Stomach (tissue), 9 donors: ENCODE measurements around the gene LZTR1. TPM values are rescaled to one million over a fixed set of nuclear protein-coding genes. Genes with fewer than 3 reads are reported as not detected.

ENCODE experiments used
- DNase-seq, 2 donors: peaks; one replicate each; pipeline versions ENCODE4 v3.0.0 to v3.0.0-alpha.2; 2013 to 2019
- H3K27ac ChIP-seq, 5 donors: fragments of 200-600 bp in 4 of 5; sonication (generic) in 4 of 5; one replicate each; pipeline ENCODE4 v1.5.1; 2013 to 2019; ENCODE audit warnings: mild to moderate bottlenecking in 1 of 5, moderate library complexity in 1 of 5
- H3K27me3 ChIP-seq, 3 donors: fragments of 200-600 bp; sonication (generic); one replicate each; pipeline ENCODE4 v1.5.1; 2017 to 2019; ENCODE audit warnings: mixed run types in 1 of 3
- H3K36me3 ChIP-seq, 4 donors: fragments of 200-600 bp; sonication (generic); 1 replicate in 3 of 4; 2 replicates in 1 of 4; pipeline ENCODE4 v1.5.1; 2016 to 2019
- H3K4me1 ChIP-seq, 4 donors: fragments of 200-600 bp; sonication (generic); one replicate each; pipeline ENCODE4 v1.5.1; 2016 to 2019
- H3K4me3 ChIP-seq, 4 donors: fragments of 200-600 bp; sonication (generic) in 3 of 4; one replicate each; pipeline ENCODE4 v1.5.1; 2016 to 2019; ENCODE audit warnings: mild to moderate bottlenecking in 1 of 4
- H3K9me3 ChIP-seq, 4 donors: fragments of 200-600 bp; sonication (generic); one replicate each; pipeline ENCODE4 v1.5.1; 2016 to 2019
- EP300 ChIP-seq: sonication (generic); formaldehyde crosslinking; IDR thresholded peaks from one replicate; pipeline ENCODE4 v1.6.1; 2017; ENCODE audit warnings: antibody characterized with exemption
- POLR2A ChIP-seq, 4 donors: fragments of 450-650 bp; IDR thresholded peaks; one replicate each; pipeline ENCODE4 v1.6.1; 2016; ENCODE audit warnings: antibody characterized with exemption in 4 of 4, control low read depth in 2 of 4, mild to moderate bottlenecking in 1 of 4, moderate library complexity in 1 of 4
- POLR2AphosphoS5 ChIP-seq, 3 donors: sonication (generic); formaldehyde crosslinking; IDR thresholded peaks; one replicate each; pipeline ENCODE4 v1.6.1; 2016; ENCODE audit warnings: antibody characterized with exemption in 3 of 3
- WGBS, 5 donors: extraction: QIAGEN DNeasy Blood & Tissue Kit in 3 of 5; methylation state at CpG; one replicate each; pipeline versions ENCODE4 v1.1.5 to v1.1.7; 2013 to 2018; 5-methylcytosine and 5-hydroxymethylcytosine counted together
- intact Hi-C: fragments of 100-400 bp; cut with DNase I; formaldehyde crosslinking; loops from one replicate; pipeline ENCODE4 v1.15.1; 2023; ENCODE audit warnings: low total_unique reads
- polyA plus RNA-seq, 3 donors: library from polyadenylated mRNA; stranded (reverse); fragments of 200-250 nt; gene quantifications; one replicate each; pipeline ENCODE4 v1.2.3, GENCODE V29; 2013
- total RNA-seq, 5 donors: library from RNA; depleted of rRNA; stranded (reverse); fragments of >200 nt; gene quantifications; one replicate each; pipeline versions ENCODE4 v1.1.0 to v1.2.3, GENCODE V29; 2014 to 2016
- TF ChIP-seq, protein P1 (sequence below), 7 experiments: fragments of 450-650 bp in 4 of 7; fragments of 200-600 bp in 3 of 7; sonication (generic) in 3 of 7; IDR thresholded peaks; one replicate each; pipeline ENCODE4 v1.5.1; 2016 to 2019; ENCODE audit warnings: antibody characterized with exemption in 7 of 7, control low read depth in 2 of 7, mild to moderate bottlenecking in 1 of 7
- donor health status: healthy with polysubstance abuse.
- donor health status: Bipolar disorder and iron deficiency.
- donor health status: healthy.

LZTR1 gene
- total and polyA plus RNA-seq, 8 donors = 13.7 to 148 (median 29.5) TPM

DNA sequence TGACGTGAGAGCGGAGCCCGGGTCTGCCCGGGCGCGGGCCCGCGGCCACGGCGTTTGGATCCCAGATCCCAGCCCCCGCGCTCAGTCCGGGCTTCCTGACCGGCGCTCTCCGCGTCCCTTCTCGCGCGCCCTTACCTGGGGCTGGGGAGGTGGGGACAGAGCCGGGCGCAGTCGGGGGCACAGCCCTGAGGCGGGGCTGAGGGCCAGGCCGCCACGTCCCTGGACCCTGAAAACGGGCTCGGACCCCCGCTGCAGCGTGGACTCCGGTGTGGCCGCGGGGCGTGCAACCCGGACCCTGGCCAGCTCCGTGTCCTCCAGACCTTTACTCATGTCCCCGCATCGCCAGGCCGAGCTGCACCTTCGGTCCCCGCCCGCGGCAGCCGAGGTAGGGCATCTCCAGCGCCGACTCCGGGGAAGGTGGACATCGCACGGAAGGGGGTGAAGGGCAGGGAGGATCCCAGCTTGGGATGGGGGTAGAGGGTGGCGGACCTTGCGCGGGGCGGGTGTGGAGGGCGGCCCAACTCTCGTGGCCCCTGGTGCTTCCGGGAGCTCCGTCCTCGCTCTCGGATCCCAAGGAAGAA is 24.9 kb upstream of the LZTR1 start:
- Histone ChIP-seq H3K4me1 (peaks cover 18 to 40% (median 26%) of the 10 kb centered on the region in 4 donors), H3K27ac (peak overlapping the region; percentile 6 to 66 (median 56)), H3K27me3 (no peaks in the 10 kb centered on the region), H3K9me3 (no peaks in the 10 kb centered on the region), H3K4me3 (peak overlapping the region; percentile 63 to 76 (median 66)), H3K36me3 (peaks cover 6 to 22% (median 21%) of the 10 kb centered on the region in 4 donors)
- 0 to 3% (median 1%) methylated on average over 24 to 59 of the region's 59 CpGs for WGBS, 5 donors
- TF ChIP-seq EP300 (no peak), POLR2AphosphoS5 (IDR thresholded peaks at IDR 0.05) (no peak), POLR2A (IDR thresholded peaks at IDR 0.05) (no peak)
- TF ChIP-seq, protein P1, sequence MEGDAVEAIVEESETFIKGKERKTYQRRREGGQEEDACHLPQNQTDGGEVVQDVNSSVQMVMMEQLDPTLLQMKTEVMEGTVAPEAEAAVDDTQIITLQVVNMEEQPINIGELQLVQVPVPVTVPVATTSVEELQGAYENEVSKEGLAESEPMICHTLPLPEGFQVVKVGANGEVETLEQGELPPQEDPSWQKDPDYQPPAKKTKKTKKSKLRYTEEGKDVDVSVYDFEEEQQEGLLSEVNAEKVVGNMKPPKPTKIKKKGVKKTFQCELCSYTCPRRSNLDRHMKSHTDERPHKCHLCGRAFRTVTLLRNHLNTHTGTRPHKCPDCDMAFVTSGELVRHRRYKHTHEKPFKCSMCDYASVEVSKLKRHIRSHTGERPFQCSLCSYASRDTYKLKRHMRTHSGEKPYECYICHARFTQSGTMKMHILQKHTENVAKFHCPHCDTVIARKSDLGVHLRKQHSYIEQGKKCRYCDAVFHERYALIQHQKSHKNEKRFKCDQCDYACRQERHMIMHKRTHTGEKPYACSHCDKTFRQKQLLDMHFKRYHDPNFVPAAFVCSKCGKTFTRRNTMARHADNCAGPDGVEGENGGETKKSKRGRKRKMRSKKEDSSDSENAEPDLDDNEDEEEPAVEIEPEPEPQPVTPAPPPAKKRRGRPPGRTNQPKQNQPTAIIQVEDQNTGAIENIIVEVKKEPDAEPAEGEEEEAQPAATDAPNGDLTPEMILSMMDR (IDR thresholded peaks at IDR 0.05) = no peak
- intact Hi-C loops = no loop called here
- peak; percentile 30 to 56 for DNase-seq

DNA sequence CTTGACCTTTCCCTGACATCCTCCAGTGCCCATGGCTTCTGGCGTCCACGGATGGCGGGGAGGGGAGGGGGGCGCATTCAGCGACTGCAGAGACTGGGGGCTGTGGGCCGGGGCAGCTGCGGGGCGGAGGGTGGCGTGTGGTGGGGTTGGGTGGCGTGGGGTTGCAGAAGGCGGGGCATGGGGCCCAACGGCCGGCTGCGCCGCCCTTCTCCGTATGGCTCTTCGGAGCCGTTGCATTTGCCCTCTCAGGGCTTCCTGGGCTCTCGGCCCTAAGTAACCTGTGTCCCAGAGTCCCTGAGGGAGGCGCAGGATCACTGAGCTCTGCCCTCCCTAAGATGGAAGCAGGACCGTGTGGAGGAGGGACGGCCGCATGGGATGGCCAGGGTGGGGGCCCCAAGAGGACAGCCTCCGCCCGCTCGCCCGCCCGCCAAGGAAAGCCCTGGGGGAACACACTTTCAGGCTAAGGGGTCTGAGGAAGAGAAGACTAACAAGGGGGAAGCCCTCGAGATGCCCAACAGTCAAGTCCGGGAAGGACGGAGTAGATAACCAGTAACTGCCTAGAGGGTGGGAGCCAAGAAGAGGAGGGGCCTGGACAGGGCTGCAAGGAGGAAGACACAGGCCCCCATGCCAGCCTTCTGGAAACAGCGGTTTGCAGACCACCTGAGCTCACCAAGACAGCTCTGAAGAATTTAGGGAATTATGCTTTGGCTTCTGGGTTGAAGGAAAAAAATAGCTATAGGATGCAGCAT is 24.2 kb upstream of the LZTR1 start:
- 2 to 13% (median 7%) methylated on average over 28 to 32 of the region's 32 CpGs for WGBS, 5 donors
- H3K4me1 ChIP-seq = peaks cover 15 to 40% (median 26%) of the 10 kb centered on the region in 4 donors
- TF ChIP-seq EP300 = no peak
- TF ChIP-seq, protein P1 (IDR thresholded peaks at IDR 0.05) = no peak
- TF ChIP-seq POLR2A (IDR thresholded peaks at IDR 0.05) = no peak
- TF ChIP-seq POLR2AphosphoS5 (IDR thresholded peaks at IDR 0.05) = no peak
- intact Hi-C loops = no loop called here
- H3K36me3 ChIP-seq = peaks cover 3 to 15% (median 14%) of the 10 kb centered on the region in 4 donors
- H3K9me3 ChIP-seq = no peaks in the 10 kb centered on the region
- H3K27me3 ChIP-seq = peaks cover 0 to 4% (median 0%) of the 10 kb centered on the region in 3 donors
- DNase-seq = peak; percentile 33 to 64
- peak overlapping the region in 4 of 5 donors; percentile 53 to 66 (median 58) for H3K27ac ChIP-seq
- H3K4me3 ChIP-seq = peak overlapping the region; percentile 63 to 76 (median 66)

DNA sequence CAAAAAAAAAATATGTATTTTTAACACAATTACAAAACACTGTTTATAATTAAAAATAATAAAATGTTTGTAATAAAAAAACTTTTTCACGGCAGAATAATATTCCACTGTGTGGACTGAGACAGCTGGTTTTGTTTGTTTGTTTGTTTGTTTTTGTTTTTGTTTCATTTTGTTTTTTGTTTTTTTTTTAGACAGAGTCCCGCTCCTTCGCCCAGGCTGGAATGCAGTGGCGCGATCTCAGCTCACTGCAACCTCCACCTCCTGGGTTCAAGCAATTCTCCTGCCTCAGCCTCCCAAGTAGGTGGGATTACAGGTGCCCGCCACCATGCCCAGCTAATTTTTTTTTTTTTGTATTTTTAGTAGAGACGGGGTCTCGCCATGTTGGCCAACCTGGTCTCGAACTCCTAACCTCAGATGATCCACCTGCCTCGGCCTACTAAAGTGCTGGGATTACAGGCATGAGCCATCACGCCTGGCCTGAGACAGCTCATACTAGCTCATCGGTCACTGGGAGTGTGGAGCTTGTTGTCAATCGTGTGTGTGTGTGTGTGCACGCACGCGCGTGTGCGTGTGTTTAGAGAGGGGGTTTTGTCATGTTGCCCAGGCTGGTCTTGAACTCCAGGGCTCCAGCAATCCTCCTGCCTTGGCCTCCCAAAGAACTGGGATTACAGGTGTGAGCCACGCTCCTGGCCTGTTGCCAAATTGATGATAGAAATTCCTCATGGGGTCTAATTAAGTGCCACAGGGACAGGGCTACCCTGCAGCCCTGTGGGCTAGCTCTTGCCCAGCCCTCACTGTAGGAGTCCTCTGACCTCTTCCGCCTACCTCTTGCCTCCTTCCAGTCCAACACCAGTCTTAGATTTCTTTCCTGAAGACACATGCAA is 22.3 kb upstream of the LZTR1 start:
- intact Hi-C loops = loop anchor here (10.0 kb wide), 1 partner anchor 65 kb away; no protein-coding TSS in a partner anchor
- no peak for DNase-seq
- Histone ChIP-seq H3K4me3 (no peak overlapping the region), H3K27me3 (peaks cover 0 to 24% (median 8%) of the 10 kb centered on the region in 3 donors), H3K9me3 (no peaks in the 10 kb centered on the region), H3K36me3 (no peaks in the 10 kb centered on the region), H3K27ac (no peak overlapping the region), H3K4me1 (peaks cover 21 to 38% (median 30%) of the 10 kb centered on the region in 4 donors)
- TF ChIP-seq, protein P1 (IDR thresholded peaks at IDR 0.05) = no peak
- TF ChIP-seq EP300 (no peak), POLR2AphosphoS5 (IDR thresholded peaks at IDR 0.05) (no peak), POLR2A (IDR thresholded peaks at IDR 0.05) (no peak)
- 93 to 97% (median 95%) methylated on average over 13 to 20 of the region's 20 CpGs for WGBS, 5 donors

DNA sequence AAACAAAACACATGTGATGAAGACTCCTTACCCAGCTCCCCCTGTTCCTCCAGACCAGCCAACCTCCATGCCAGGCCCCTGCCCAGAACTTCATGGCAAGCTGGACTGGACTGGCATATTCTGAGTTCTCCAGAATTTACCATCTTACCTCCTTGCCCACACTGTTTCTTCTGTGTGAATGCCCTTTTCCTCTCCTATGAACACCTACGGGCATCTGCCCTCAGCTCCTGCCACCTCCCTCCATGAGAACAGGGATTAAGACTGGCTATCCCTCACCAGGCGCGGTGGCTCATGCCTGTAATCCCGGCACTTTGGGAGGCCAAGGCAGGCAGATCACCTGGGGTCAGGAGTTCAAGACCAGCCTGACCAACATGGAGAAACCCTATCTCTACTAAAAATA is 21.5 kb upstream of the LZTR1 start:
- Histone ChIP-seq H3K4me3 (no peak overlapping the region), H3K36me3 (no peaks in the 10 kb centered on the region), H3K9me3 (no peaks in the 10 kb centered on the region), H3K27me3 (peaks cover 0 to 30% (median 13%) of the 10 kb centered on the region in 3 donors), H3K27ac (no peak overlapping the region), H3K4me1 (peaks cover 25 to 44% (median 35%) of the 10 kb centered on the region in 4 donors)
- intact Hi-C loops = loop anchor here (10.0 kb wide), 1 partner anchor 64 kb away; no protein-coding TSS in a partner anchor
- no peak for TF ChIP-seq POLR2AphosphoS5 (IDR thresholded peaks at IDR 0.05)
- no peak for TF ChIP-seq POLR2A (IDR thresholded peaks at IDR 0.05)
- DNase-seq = no peak
- 82 to 94% (median 90%) methylated on average over 4 of the region's 4 CpGs for WGBS, 5 donors
